Loucy (cell line): ENCODE data around the gene HTR1E.

Experiments used
- H2AFZ ChIP-seq: fragments of 200-600 bp; sonication (generic); 2 replicates; pipeline ENCODE4 v1.6.0; 2016; ENCODE audit warnings: antibody characterized with exemption, mild to moderate bottlenecking, low read length, moderate library complexity
- H3F3A ChIP-seq: fragments of 200-600 bp; 2 replicates; pipeline ENCODE4 v1.6.0; 2016; ENCODE audit warnings: antibody characterized with exemption, low read depth, mild to moderate bottlenecking
- H3K27me3 ChIP-seq: fragments of 200-600 bp; sonication (generic); 2 replicates; pipeline ENCODE4 v1.6.1; 2014; ENCODE audit warnings: low read length, mild to moderate bottlenecking; ENCODE audit not compliant: insufficient read depth, poor library complexity, severe bottlenecking
- H3K36me3 ChIP-seq: fragments of 200-600 bp; sonication (generic); 2 replicates; pipeline ENCODE4 v1.6.1; 2016; ENCODE audit warnings: low read length; ENCODE audit not compliant: insufficient read depth
- H3K4me1 ChIP-seq: fragments of 200-600 bp; sonication (generic); 2 replicates; pipeline ENCODE4 v1.5.1; 2014; ENCODE audit warnings: low read length, mild to moderate bottlenecking; ENCODE audit not compliant: insufficient read depth, poor library complexity, severe bottlenecking
- H3K4me2 ChIP-seq: fragments of 200-600 bp; sonication (generic); 2 replicates; pipeline ENCODE4 v1.6.0; 2014; ENCODE audit warnings: antibody characterized with exemption, low read length, low read depth, mild to moderate bottlenecking; ENCODE audit not compliant: poor library complexity, severe bottlenecking
- H3K4me3 ChIP-seq: fragments of 200-600 bp; sonication (generic); 2 replicates; pipeline ENCODE4 v1.5.1; 2014; ENCODE audit warnings: low read length, mild to moderate bottlenecking, mixed read lengths; ENCODE audit not compliant: poor library complexity, severe bottlenecking
- H3K79me2 ChIP-seq: fragments of 200-600 bp; sonication (generic); 2 replicates; pipeline ENCODE4 v1.6.1; 2014; ENCODE audit warnings: low read length; ENCODE audit not compliant: insufficient read depth
- H3K9ac ChIP-seq: fragments of 200-600 bp; sonication (generic); 2 replicates; pipeline ENCODE4 v1.6.0; 2014; ENCODE audit warnings: mild to moderate bottlenecking, low read depth, low read length, moderate library complexity; ENCODE audit not compliant: poor library complexity, severe bottlenecking
- H3K9me2 ChIP-seq: fragments of 200-600 bp; sonication (generic); replicated peaks from 2 replicates; pipeline ENCODE4 v1.6.1; 2016; ENCODE audit warnings: low read depth, low read length, mixed read lengths
- H3K9me3 ChIP-seq: fragments of 200-600 bp; sonication (generic); 2 replicates; pipeline ENCODE4 v1.6.1; 2014; ENCODE audit warnings: mild to moderate bottlenecking, antibody characterized with exemption, low read length, low read depth; ENCODE audit not compliant: insufficient read depth
- H4K20me1 ChIP-seq: fragments of 200-600 bp; sonication (generic); 2 replicates; pipeline ENCODE4 v1.6.0; 2014; ENCODE audit warnings: antibody characterized with exemption, low read length, mild to moderate bottlenecking; ENCODE audit not compliant: insufficient read depth, poor library complexity, severe bottlenecking
- CTCF ChIP-seq: fragments of 200-600 bp; sonication (generic); conservative IDR thresholded peaks from 2 replicates; pipeline ENCODE4 v1.5.1; 2014; ENCODE audit warnings: mild to moderate bottlenecking, antibody characterized with exemption, low read length
- EZH2phosphoT487 ChIP-seq: fragments of 200-600 bp; IDR thresholded peaks from 2 replicates; pipeline ENCODE4 v1.6.1; 2018; ENCODE audit warnings: antibody characterized with exemption, mild to moderate bottlenecking, moderate library complexity, borderline replicate concordance

The HTR1E gene

GRCh38 chr6:86949771-86950170, 12.4 kb downstream of the HTR1E start:
- no peaks in the 10 kb centered on the region for H3K9me2 ChIP-seq
- H3F3A ChIP-seq = no peaks in the 10 kb centered on the region
- H2AFZ ChIP-seq = no peak overlapping the region
- no peaks in the 10 kb centered on the region for H4K20me1 ChIP-seq
- no peaks in the 10 kb centered on the region for H3K4me1 ChIP-seq
- no peaks in the 10 kb centered on the region for H3K36me3 ChIP-seq
- H3K4me3 ChIP-seq = no peak overlapping the region
- TF ChIP-seq EZH2phosphoT487 (no peak), CTCF (no peak)
- H3K27me3 ChIP-seq = no peaks in the 10 kb centered on the region
- H3K9ac ChIP-seq = no peak overlapping the region
- no peak overlapping the region for H3K4me2 ChIP-seq
- no peaks in the 10 kb centered on the region for H3K9me3 ChIP-seq
- H3K79me2 ChIP-seq = no peaks in the 10 kb centered on the region

GRCh38 chr6:86952991-86953390, 15.7 kb downstream of the HTR1E start:
- H3F3A ChIP-seq = no peaks in the 10 kb centered on the region
- no peaks in the 10 kb centered on the region for H3K79me2 ChIP-seq
- H3K9ac ChIP-seq = no peak overlapping the region
- no peaks in the 10 kb centered on the region for H3K36me3 ChIP-seq
- no peak overlapping the region for H2AFZ ChIP-seq
- no peaks in the 10 kb centered on the region for H3K4me1 ChIP-seq
- TF ChIP-seq EZH2phosphoT487 = no peak
- no peak for TF ChIP-seq CTCF
- H3K4me3 ChIP-seq = no peak overlapping the region
- no peak overlapping the region for H3K4me2 ChIP-seq
- no peaks in the 10 kb centered on the region for H4K20me1 ChIP-seq
- H3K27me3 ChIP-seq = no peaks in the 10 kb centered on the region
- H3K9me3 ChIP-seq = no peaks in the 10 kb centered on the region
- H3K9me2 ChIP-seq = no peaks in the 10 kb centered on the region

- no peak overlapping the region for H3K9ac ChIP-seq
- no peaks in the 10 kb centered on the region for H3K9me3 ChIP-seq
- H3K36me3 ChIP-seq = no peaks in the 10 kb centered on the region
- no peaks in the 10 kb centered on the region for H3K4me1 ChIP-seq
- no peaks in the 10 kb centered on the region for H3K27me3 ChIP-seq
- no peak overlapping the region for H3K4me2 ChIP-seq
- no peak overlapping the region for H3K4me3 ChIP-seq
- H4K20me1 ChIP-seq = no peaks in the 10 kb centered on the region
- no peaks in the 10 kb centered on the region for H3K9me2 ChIP-seq
- no peaks in the 10 kb centered on the region for H3K79me2 ChIP-seq
- TF ChIP-seq EZH2phosphoT487 = no peak
- TF ChIP-seq CTCF = no peak
- no peaks in the 10 kb centered on the region for H3F3A ChIP-seq
- no peak overlapping the region for H2AFZ ChIP-seq
Measured at GRCh38 chr6:86959656-86960055, 22.3 kb downstream of the HTR1E start.
